ENCODE measurements around the gene RNF151.
"Not testable (repeated sequence)": the region's sequence is repeated elsewhere in the genome, so short reads cannot be mapped to it uniquely, and the experiment has no call there.

The RNF151 gene

DNA sequence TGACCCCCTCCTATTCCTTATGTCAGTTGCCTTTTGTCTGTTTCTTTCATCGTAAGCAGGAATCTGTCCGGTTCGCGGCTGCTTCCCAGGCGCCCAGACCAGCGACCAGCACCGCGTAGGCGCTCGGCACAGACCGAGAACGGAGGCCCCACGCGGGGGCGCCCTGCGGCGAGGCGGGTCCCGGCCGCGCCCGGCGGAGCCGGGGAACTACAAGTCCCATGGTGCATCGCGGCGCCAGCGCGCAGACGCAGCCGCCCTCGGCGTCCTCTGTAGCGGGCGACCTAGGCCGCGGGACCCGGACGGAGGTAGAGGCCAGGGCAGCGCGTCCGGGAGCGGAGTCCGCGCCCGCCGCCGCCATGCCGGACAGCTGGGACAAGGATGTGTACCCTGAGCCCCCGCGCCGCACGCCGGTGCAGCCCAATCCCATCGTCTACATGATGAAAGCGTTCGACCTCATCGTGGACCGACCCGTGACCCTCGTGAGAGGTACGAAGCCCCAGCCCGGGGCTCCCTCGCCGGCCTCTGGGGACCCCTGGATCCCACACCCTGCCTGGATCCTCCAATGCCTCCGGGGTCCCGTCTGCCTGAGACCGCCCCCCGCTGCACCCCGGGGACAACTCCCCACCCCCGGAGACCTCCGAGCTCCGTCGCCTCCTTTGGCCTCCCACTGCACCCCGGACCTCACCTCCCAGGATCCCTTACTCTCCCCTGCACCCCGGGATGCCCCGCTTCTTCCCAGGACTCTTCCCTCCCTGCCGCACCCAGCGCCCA lies 7.2 kb upstream of the RNF151 start, which contains the start of gene NDUFB10:
Gene NDUFB10, plus strand, starts transcription at position 270 of the 771 bp plus-strand sequence. Its CDS starts 87 bp downstream, at position 357.
- H3K4me3 ChIP-seq (ENCODE audit: low read depth, low read length), result peak within 1 kb of the TSS; percentile 77
- peak; percentile 93 for DNase-seq (ENCODE audit: low read depth)
- TF ChIP-seq POLR2A (IDR thresholded peaks at IDR 0.05; ENCODE audit: extremely low read depth, insufficient read length) (peak; percentile 93), MYC (IDR thresholded peaks at IDR 0.05; ENCODE audit: low read depth, low read length) (peak; percentile 76)
- TF ChIP-seq, protein P1, sequence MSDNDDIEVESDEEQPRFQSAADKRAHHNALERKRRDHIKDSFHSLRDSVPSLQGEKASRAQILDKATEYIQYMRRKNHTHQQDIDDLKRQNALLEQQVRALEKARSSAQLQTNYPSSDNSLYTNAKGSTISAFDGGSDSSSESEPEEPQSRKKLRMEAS (IDR thresholded peaks at IDR 0.05; ENCODE audit: low read depth, low read length), result peak; percentile 47
- TF ChIP-seq, protein P2, sequence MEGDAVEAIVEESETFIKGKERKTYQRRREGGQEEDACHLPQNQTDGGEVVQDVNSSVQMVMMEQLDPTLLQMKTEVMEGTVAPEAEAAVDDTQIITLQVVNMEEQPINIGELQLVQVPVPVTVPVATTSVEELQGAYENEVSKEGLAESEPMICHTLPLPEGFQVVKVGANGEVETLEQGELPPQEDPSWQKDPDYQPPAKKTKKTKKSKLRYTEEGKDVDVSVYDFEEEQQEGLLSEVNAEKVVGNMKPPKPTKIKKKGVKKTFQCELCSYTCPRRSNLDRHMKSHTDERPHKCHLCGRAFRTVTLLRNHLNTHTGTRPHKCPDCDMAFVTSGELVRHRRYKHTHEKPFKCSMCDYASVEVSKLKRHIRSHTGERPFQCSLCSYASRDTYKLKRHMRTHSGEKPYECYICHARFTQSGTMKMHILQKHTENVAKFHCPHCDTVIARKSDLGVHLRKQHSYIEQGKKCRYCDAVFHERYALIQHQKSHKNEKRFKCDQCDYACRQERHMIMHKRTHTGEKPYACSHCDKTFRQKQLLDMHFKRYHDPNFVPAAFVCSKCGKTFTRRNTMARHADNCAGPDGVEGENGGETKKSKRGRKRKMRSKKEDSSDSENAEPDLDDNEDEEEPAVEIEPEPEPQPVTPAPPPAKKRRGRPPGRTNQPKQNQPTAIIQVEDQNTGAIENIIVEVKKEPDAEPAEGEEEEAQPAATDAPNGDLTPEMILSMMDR (IDR thresholded peaks at IDR 0.05; ENCODE audit: low read depth, low read length), result peak; percentile 66

DNA sequence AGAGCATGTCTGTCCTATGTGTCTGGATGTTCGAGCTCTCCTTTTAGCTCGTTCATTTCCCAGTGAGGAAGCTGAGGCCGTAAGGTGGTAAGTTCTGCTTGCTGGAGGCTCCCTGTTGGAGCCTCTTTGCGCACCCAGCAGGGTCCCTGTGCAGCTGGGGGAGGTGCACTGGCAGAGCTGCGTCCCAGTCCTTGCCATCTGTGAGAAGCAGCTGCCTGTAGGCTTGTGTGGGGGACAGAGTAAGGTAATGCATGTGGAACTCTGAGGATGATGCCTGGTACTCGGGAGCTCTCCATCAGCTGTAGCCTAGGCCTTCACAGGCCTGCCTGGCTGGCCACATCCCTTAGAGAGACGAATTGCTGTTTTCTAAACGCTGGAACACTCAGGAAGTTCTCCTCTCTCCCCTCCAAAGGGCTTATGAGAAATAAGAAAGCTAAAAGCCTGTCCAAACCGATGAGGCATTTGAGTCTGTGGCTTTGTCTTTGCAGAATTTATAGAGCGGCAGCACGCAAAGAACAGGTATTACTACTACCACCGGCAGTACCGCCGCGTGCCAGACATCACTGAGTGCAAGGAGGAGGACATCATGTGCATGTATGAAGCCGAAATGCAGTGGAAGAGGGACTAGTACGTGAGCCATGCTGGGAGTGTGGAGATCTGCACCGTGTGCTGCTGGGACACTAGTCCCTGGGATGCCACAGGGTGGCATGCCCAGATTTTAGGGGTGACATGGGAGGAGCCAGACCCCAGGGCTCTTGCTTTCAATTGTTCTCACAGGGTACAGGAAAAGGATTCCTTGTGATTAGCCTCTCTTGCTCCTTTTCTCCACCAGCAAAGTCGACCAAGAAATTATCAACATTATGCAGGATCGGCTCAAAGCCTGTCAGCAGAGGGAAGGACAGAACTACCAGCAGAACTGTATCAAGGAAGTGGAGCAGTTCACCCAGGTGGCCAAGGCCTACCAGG lies 5.7 kb upstream of the RNF151 start:
- H3K4me3 ChIP-seq (ENCODE audit: low read depth, low read length), result peak overlapping the region; percentile 77
- no peak for TF ChIP-seq POLR2A (IDR thresholded peaks at IDR 0.05; ENCODE audit: extremely low read depth, insufficient read length)
- TF ChIP-seq MYC (IDR thresholded peaks at IDR 0.05; ENCODE audit: low read depth, low read length), result no peak; the same call in 1 of the 2 replicates
- TF ChIP-seq, protein P2 (IDR thresholded peaks at IDR 0.05; ENCODE audit: low read depth, low read length), result no peak
- TF ChIP-seq, protein P1 (IDR thresholded peaks at IDR 0.05; ENCODE audit: low read depth, low read length), result no peak
- peak; percentile 87 for DNase-seq (ENCODE audit: low read depth)

DNA sequence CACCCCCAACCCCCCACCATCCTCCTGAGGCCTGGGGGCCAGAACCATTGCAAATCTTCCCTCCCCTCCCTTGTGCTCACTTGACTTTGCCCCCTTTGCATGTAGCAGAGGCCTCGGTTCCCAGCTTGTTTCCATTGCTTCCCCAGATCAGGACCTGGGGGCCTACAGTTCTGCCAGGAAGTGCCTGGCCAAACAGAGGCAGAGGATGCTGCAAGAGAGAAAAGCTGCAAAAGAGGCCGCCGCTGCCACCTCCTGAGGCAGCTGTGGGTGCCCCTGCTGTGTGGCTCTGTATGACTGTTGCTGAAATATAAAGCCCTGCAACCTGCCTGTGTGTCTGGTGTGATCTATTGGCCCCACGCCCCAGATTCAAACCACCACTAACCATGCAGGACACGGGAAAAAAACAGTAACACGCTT lies 5.0 kb upstream of the RNF151 start:
- TF ChIP-seq MYC (IDR thresholded peaks at IDR 0.05; ENCODE audit: low read depth, low read length), result no peak
- TF ChIP-seq POLR2A (IDR thresholded peaks at IDR 0.05; ENCODE audit: extremely low read depth, insufficient read length), result peak; percentile 17
- H3K4me3 ChIP-seq (ENCODE audit: low read depth, low read length), result peak overlapping the region; percentile 97
- peak; percentile 73 for DNase-seq (ENCODE audit: low read depth)

DNA sequence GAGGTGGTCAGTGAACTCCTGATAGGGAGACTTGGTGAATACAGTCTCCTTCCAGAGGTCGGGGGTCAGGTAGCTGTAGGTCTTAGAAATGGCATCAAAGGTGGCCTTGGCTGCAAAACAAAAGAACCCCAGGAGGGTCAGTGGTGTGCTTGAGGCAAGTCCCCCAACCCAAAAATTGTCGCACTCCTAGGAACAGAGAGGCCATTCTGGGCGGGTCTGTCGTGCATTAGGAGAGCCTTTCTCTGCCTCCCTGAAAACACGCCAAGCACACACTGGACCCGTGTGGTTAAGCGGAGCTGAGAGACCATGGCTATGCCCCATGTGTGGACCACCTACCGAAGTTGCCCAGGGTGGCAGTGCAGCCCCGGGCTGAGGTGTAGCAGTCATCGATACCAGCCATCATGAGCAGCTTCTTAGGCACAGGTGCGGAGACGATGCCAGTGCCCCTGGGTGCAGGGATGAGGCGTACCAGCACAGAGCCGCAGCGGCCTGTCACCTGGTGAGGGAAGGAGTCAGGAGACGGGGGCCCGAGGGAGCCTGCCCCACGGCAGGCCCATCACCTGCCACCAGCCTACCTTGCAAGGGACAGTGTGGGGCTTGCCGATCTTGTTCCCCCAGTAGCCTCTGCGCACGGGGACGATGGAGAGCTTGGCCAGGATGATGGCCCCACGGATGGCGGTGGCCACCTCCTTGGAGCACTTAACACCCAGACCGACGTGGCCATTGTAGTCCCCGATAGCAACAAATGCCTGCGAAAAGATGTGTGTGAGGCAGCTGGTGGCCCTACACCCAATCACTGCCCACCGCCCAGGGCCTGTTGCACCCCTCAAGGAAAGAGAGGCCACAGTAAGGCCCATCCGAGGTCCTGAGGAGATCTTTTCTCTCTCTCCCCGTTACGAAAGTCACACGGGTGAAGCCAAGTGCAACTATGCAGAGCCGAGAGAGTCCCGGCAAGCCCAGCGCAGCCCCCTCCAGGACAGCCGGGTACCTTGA lies 4.2 kb upstream of the RNF151 start:
- DNase-seq (ENCODE audit: low read depth), result not testable (repeated sequence)
- peak overlapping the region; percentile 97 for H3K4me3 ChIP-seq (ENCODE audit: low read depth, low read length)

DNA sequence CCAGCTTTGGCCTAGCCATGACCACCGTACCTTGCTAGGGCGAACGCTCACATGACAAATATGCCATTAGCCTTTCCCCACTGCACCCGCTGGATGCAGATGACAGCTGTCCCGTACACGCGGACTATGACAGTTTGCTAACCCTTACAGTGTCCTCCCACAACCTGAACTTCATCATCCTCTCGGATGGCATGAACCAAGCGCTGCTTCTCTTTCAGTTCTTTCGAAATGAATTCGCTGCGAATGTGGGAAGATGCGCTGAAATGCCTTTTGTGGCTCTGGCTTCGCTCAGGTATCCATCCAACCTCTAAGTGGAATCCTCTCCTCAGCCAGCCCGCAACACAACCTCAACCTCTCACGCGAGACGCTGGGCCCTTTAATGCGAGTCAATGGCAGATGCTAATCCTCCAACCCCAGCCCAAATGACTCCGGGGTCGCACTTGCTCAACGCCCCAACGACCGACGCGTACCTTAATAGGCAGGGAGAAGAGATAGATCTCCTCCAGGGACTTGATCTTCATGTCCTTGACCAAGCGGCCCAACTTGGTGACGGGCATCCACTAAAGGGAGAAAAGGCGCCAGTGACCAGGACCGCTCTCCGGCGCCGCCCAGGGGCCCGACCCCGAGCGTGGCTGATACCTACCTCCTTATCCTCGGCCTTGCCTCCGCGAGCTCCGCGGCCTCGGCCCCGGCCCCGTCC lies 2.7 kb upstream of the RNF151 start:
- H3K4me3 ChIP-seq (ENCODE audit: low read depth, low read length), result peak overlapping the region; percentile 97
- no peak for TF ChIP-seq MYC (IDR thresholded peaks at IDR 0.05; ENCODE audit: low read depth, low read length)
- TF ChIP-seq, protein P1 (IDR thresholded peaks at IDR 0.05; ENCODE audit: low read depth, low read length), result no peak
- TF ChIP-seq, protein P2 (IDR thresholded peaks at IDR 0.05; ENCODE audit: low read depth, low read length), result no peak
- no peak for TF ChIP-seq POLR2A (IDR thresholded peaks at IDR 0.05; ENCODE audit: extremely low read depth, insufficient read length)
- no peak for DNase-seq (ENCODE audit: low read depth)
